ENCODE data around the gene NCAPG2.

Gene NCAPG2

DNA sequence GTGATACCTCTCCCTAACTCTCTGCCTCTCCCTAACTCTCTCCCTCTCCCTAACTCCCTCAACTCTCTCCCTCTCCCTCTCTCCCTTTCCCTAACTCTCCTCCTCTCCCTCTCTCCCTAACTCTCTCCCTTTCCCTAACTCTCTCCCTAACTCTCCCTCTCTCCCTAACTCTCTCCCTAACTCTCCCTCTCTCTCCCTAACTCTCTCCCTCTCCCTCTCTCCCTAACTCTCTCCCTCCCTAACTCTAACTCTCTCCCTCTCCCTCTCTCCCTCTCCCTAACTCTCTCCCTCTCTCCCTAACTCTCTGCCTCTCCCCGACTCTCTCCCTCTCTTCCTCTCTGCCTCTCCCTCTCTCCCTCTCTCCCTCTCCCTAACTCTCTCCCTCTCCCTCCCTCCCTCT, 115.0 kb downstream of the NCAPG2 start:
- H3K4me3 ChIP-seq (ENCODE audit: low read depth, low read length) = no peak overlapping the region
- TF ChIP-seq, protein P1, sequence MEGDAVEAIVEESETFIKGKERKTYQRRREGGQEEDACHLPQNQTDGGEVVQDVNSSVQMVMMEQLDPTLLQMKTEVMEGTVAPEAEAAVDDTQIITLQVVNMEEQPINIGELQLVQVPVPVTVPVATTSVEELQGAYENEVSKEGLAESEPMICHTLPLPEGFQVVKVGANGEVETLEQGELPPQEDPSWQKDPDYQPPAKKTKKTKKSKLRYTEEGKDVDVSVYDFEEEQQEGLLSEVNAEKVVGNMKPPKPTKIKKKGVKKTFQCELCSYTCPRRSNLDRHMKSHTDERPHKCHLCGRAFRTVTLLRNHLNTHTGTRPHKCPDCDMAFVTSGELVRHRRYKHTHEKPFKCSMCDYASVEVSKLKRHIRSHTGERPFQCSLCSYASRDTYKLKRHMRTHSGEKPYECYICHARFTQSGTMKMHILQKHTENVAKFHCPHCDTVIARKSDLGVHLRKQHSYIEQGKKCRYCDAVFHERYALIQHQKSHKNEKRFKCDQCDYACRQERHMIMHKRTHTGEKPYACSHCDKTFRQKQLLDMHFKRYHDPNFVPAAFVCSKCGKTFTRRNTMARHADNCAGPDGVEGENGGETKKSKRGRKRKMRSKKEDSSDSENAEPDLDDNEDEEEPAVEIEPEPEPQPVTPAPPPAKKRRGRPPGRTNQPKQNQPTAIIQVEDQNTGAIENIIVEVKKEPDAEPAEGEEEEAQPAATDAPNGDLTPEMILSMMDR (IDR thresholded peaks at IDR 0.05; ENCODE audit: borderline replicate concordance, insufficient read depth, low read depth, low read length) = no peak

DNA sequence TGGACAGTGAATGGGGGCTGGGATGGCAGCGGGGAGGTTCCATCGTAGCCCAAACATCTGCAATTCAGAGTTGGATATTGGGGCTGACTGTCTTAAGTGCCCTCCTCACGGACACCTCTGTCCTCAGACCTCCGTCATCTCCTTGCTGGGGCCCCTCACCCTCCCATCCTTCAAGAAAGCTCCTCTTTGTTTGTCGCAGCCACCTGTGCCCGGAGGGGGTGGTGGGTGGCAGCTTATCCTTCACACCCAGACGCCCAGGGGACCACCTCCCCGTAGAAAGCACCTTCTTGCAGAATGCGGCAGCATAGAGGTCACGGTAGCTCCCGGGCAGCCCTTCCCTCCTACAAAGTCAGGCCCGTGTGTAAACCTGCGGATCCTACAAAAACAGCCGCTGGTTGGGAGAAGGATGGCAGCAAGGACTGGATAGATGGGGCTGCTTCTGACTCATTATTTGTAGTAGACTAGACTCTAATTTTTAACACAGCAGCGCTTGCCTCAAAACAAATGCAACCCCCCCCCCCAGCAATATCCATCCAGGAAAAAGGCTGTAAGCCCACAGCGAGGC, 115.6 kb downstream of the NCAPG2 start:
- H3K4me3 ChIP-seq (ENCODE audit: low read depth, low read length) = no peak overlapping the region
- TF ChIP-seq, protein P1 (IDR thresholded peaks at IDR 0.05; ENCODE audit: borderline replicate concordance, insufficient read depth, low read depth, low read length) = no peak

DNA sequence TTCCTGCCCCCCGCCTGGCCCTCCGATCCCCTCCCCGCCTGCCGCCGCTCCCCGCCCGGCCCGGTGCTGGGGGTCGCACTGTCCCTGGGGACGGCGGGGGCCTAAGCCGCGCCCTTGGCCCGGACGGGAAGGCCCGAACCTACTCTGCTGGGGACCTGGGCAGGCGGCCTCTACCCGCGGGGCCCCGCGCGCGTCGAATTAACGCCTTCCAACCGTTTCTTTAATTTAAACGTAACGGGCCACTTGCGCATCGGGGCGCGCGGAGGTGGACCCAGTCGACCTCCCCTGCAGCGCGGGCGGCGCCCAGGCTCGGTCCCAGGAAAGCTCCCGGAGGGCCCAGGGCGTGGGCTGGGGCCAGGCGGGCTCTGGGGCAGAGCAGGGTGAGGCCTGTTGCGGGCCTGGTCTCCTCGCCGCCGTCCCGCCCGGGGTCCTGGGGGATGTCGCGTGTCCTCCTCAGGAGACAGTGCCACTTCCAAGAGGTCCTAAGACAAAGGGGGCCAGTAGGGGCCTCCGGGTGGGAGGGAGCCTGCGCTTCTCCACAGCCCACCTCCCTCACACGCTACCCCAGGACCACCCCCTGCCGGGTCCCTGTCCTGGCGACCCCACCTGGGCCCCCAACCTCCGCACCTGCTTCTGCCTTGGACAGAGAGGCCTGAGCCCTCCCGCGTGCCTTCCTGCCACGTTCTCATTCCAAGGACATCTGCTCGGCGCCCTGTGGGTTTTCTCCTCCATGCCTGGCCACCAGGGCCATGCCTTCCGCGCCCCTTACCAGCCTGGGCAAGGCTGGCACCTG, 116.3 kb downstream of the NCAPG2 start:
- H3K4me3 ChIP-seq (ENCODE audit: low read depth, low read length) = no peak overlapping the region
- TF ChIP-seq, protein P1 (IDR thresholded peaks at IDR 0.05; ENCODE audit: borderline replicate concordance, insufficient read depth, low read depth, low read length) = no peak

DNA sequence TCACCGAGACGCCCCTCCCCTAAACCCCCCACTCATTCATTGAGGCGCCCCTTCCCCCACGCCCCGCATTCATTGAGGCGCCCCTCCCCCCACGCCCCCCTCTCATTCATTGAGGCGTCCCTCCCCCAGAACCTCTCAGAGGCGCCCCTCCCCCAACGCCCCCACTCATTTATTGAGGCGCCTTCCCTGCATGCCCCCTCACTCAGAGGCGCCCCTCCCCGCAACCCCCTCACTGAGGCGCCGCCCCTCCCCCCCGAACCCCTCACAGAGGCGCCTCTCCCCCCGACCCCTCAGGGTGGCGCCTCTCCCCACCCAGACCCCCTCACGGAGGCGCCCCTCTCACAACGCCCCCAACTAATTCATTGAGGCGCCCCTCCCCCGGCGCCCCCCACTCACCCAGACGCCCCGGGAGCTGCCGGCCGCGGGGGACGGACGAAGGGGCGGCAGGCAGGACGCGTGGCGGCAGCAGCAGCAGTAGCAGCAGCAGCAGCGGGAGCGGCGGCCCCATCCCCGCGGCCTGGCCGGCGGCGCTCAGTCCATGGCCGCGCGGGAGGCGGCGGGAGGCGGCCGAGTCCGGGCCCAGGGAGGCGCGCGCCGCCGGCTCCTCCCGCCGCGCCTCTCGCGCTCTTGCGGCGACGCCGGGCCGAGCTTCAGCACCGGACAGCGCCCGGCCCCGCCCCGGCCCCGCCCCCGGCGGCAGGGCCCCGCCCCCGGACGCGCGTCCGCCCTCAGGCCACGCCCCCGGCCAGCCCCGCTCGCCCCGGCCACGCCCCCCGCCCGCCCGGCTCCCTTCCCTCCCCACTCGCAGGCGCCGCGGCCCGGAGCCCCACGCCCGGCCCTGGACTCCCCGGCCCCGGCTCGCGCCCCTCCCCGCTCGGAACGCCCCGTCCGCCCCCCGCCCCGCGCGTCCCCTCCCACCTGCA, 117.2 kb downstream of the NCAPG2 start, which contains the start of gene PTPRN2:
TSS of gene PTPRN2 (minus strand) at position 662 of the 923 bp plus-strand sequence.
- TF ChIP-seq, protein P1 (IDR thresholded peaks at IDR 0.05; ENCODE audit: borderline replicate concordance, insufficient read depth, low read depth, low read length) = no peak
- H3K4me3 ChIP-seq (ENCODE audit: low read depth, low read length) = no peak within 1 kb of the TSS

DNA sequence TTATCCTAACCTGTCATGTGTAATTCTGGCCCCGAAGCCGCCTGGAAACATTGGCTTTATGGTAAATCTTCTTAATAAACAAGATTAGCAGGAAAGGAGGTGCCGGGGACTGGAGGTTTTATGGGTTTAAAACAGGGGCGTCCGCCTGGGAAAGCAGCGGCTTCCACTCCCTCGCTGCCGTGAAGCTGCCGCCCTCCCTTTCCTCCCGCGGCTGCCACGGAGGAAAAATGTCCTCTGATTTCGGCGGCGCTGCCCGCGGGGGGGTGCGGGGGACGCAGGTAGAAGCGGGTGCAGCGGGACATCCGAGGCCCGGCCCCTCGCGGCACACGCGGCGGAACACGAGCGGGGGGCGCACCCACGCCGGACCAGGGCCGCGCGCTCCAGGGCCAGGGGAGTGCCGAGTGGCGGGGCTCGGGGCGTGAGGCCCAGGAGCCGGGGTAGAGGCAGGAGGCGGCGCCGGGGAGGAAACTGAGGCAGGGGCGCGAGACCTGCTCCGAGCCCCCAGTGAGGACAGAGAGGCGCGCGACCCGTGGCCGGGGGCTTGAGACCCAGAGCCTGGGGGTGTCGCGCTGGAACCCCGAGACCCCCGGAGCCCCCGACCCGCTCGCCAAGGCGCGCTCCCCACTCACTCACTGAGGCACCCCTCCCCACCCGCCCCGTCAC, 118.0 kb downstream of the NCAPG2 start:
- TF ChIP-seq, protein P1 (IDR thresholded peaks at IDR 0.05; ENCODE audit: borderline replicate concordance, insufficient read depth, low read depth, low read length) = no peak
- no peak overlapping the region for H3K4me3 ChIP-seq (ENCODE audit: low read depth, low read length)

DNA sequence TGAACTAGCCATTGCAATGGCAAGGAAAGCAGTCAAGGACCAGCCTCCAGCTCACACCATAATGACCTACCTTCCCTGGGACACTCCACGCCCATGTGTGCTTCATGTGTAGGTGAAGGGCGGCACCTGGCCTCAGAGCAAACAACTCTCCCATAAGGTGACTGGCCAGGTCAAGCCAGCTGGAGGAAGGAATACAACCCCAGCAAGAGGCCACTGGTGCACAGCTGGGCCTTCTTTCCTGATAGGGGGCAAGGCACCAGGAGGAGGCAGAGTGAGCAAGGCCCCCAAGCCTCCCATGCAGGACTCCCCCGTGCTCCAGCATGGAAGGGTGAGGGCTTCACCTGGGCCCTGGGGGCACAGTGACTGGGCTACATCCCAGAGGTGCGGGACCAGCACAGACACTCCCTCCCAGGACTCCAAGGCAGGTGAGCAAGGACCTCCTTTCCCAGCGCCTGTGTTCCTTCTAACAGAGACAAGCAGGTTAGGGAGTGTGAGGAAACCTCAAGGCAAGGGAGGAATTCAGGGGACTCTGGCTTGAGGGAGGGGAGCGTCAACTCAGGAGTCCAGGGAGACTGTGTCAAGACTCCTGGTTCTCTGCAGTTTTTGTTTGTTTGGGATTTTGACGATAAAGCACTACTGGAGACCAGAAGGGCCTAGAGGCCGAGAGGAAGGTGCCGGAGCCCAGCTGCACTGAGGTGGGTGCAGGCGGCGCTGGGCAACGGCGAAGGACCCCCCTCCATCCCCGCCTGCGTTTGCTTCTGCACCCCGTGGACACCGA, 118.7 kb downstream of the NCAPG2 start:
- TF ChIP-seq, protein P1 (IDR thresholded peaks at IDR 0.05; ENCODE audit: borderline replicate concordance, insufficient read depth, low read depth, low read length) = no peak
- no peak overlapping the region for H3K4me3 ChIP-seq (ENCODE audit: low read depth, low read length)

Data from GM12875 (cell line).